RPMI7951 (cell line): ENCODE data around the gene UTS2R. TPM values are rescaled to one million over a fixed set of nuclear protein-coding genes. Genes with fewer than 3 reads are reported as not detected.
"Not testable (repeated sequence)": the region's sequence is repeated elsewhere in the genome, so short reads cannot be mapped to it uniquely, and the experiment has no call there.

Source experiments
- DNase-seq: peaks from one replicate; pipeline ENCODE4 v3.0.0-alpha.2; 2012; ENCODE audit warnings: low read depth
- total RNA-seq: library from RNA; depleted of rRNA; stranded (reverse); fragments of >200 nt; shearing (Covaris generic); gene quantifications from 2 replicates; pipeline ENCODE4 v1.2.3, GENCODE V29; 2014

UTS2R gene
- total RNA-seq, 1 experiment from 2014 or later, result not detected

- DNase-seq, result no peak
Observed at GRCh38 chr17:82334204-82334621, 37.4 kb upstream of the UTS2R start.

- peak; percentile 41 for DNase-seq
Observed at GRCh38 chr17:82334622-82335394, 36.8 kb upstream of the UTS2R start.

GRCh38 chr17:82338858-82339633 is 32.5 kb upstream of the UTS2R start:
- peak; percentile 80 for DNase-seq

- DNase-seq, result no peak
Observed at GRCh38 chr17:82339634-82340580, 31.7 kb upstream of the UTS2R start.

- DNase-seq, result no peak
Observed at GRCh38 chr17:82342361-82343079, 29.0 kb upstream of the UTS2R start.

GRCh38 chr17:82343560-82343959 is 28.0 kb upstream of the UTS2R start:
- DNase-seq, result no peak

GRCh38 chr17:82344175-82344907 is 27.2 kb upstream of the UTS2R start:
- no peak for DNase-seq

GRCh38 chr17:82345151-82345976 is 26.2 kb upstream of the UTS2R start:
- DNase-seq, result no peak

GRCh38 chr17:82346342-82347300 is 24.9 kb upstream of the UTS2R start:
- no peak for DNase-seq

GRCh38 chr17:82347994-82348393 is 23.6 kb upstream of the UTS2R start:
- not testable (repeated sequence) for DNase-seq

GRCh38 chr17:82348434-82348833 is 23.1 kb upstream of the UTS2R start:
- DNase-seq, result no peak

- no peak for DNase-seq
Observed at GRCh38 chr17:82348866-82349265, 22.7 kb upstream of the UTS2R start.

GRCh38 chr17:82349287-82349701 is 22.3 kb upstream of the UTS2R start:
- peak; percentile 55 for DNase-seq

- DNase-seq, result peak; percentile 63
Observed at GRCh38 chr17:82350182-82351030, 21.2 kb upstream of the UTS2R start.

GRCh38 chr17:82351254-82351712 is 20.3 kb upstream of the UTS2R start:
- no peak for DNase-seq

- DNase-seq, result peak; percentile 74
Observed at GRCh38 chr17:82351713-82352488, 19.7 kb upstream of the UTS2R start.

GRCh38 chr17:82353484-82353883 is 18.1 kb upstream of the UTS2R start:
- DNase-seq, result no peak
